A375 (cell line): Measurements from ENCODE around the gene SLC38A2. TPM values are rescaled to one million over a fixed set of nuclear protein-coding genes. Genes with fewer than 3 reads are reported as not detected.

Source experiments
- total RNA-seq: library from RNA; depleted of rRNA; stranded (reverse); fragments of >200 nt; shearing (Covaris generic); gene quantifications from 2 replicates; pipeline ENCODE4 v1.2.3, GENCODE V29; 2014; rRNA removed

Gene SLC38A2
- total RNA-seq: 248 and 336 TPM in 2 replicates

GRCh38 chr12:46372544-46373300 is at the start of gene SLC38A2:
SLC38A2 (minus strand) TSS chr12:46372773; CDS start chr12:46371293, 1,480 bp downstream.

Other genes starting within 250 kb of the SLC38A2 start
- gene SLC38A1, start 103.7 kb downstream of the SLC38A2 start, total RNA-seq: 79.3 and 83.1 TPM in 2 replicates